Measurements from ENCODE around the gene ARL13B. TPM values are rescaled to one million over a fixed set of nuclear protein-coding genes. Genes with fewer than 3 reads are reported as not detected.

ARL13B gene
- total and polyA plus RNA-seq, 2 of the 8 experiments (the other 6 are each of a cell fraction or from before 2014, with no cell fraction given): 1.5 to 12.7 TPM

DNA sequence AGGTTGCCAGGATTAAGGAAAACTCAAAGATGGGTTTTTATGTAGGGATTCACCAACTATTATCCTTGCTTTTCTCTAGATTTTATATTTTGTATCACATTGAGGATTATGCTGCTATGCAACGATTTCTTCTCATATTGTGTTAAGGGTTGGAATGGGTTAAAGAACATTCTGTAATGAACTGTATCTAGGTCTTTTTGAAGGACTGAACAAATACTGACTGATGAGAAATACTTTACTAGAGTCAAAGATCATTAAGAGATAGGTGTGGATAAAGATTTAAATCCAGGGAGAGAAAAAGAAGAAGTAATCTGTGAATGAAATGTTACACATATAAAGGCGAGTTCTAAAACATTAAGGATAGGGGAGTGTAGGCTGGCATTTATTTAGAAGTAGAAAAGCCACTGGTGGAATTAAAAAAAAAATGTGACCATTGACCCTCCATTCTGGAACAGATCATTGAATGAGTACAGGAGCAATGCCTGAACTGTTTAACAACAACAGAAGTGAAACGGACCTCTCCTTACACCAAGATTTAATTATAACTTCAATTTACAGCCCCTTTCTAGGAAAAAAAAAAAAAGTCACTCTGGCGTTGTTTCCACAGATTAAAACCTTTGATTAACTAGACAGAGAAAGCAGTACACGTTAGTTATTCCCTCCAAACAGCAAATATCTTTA lies 45.4 kb upstream of the ARL13B start:
- Histone ChIP-seq H4K5ac (ENCODE audit: insufficient read length, low read depth, low read length) (no peak overlapping the region), H2BK15ac (ENCODE audit: low read length) (no peak overlapping the region), H2BK20ac (ENCODE audit: low read length) (no peak overlapping the region), H3K9ac (replicated peaks in 1 of 4; ENCODE audit: extremely low read depth in 1 of 4, low read depth in 3 of 4, low read length in 3 of 4) (no peak overlapping the region), H4K20me1 (replicated peaks in 1 of 2; ENCODE audit: control insufficient read depth in 1 of 2, insufficient read depth in 2 of 2, low read length in 2 of 2) (no peaks in the 10 kb centered on the region), H2BK5ac (ENCODE audit: low read depth, low read length) (no peak overlapping the region), H2BK120ac (replicated peaks; ENCODE audit: low read depth, low read length) (no peak overlapping the region), H3K9me3 (ENCODE audit: insufficient read depth in 2 of 2, low read depth in 1 of 2, low read length in 1 of 2) (peaks cover 20 to 42% of the 10 kb centered on the region in 2 experiments; a peak in 3 of 4 replicates), H3K79me2 (ENCODE audit: control insufficient read depth in 1 of 2, insufficient read depth in 2 of 2, low read length in 2 of 2) (no peaks in the 10 kb centered on the region), H3K14ac (ENCODE audit: insufficient read length) (no peak overlapping the region), H3K4me2 (ENCODE audit: insufficient read depth in 1 of 2, low read depth in 2 of 2, low read length in 2 of 2) (no peak overlapping the region), H3K79me1 (ENCODE audit: low read depth, low read length) (no peaks in the 10 kb centered on the region), H3K4ac (replicated peaks; ENCODE audit: insufficient read length, low read depth, low read length) (no peak overlapping the region), H3K56ac (replicated peaks; ENCODE audit: insufficient read length, low read depth, low read length) (no peak overlapping the region), H3K4me3 (ENCODE audit: extremely low read depth in 1 of 4, insufficient read depth in 2 of 4, low read depth in 3 of 4, low read length in 4 of 4) (no peak overlapping the region), H2AK5ac (ENCODE audit: low read depth, low read length) (no peak overlapping the region), H2BK12ac (ENCODE audit: low read depth, low read length) (no peak overlapping the region), H4K91ac (replicated peaks; ENCODE audit: insufficient read length, low read length) (no peak overlapping the region), H3K4me1 (replicated peaks in 1 of 4; ENCODE audit: control insufficient read depth in 3 of 4, insufficient read depth in 4 of 4, low read length in 3 of 4) (no peaks in the 10 kb centered on the region), H3K18ac (ENCODE audit: extremely low read depth, low read length) (no peak overlapping the region), H2AFZ (ENCODE audit: low read length) (no peak overlapping the region), H4K8ac (ENCODE audit: extremely low read depth, insufficient read depth, low read length) (no peak overlapping the region), H3K23me2 (ENCODE audit: low read depth, low read length) (no peaks in the 10 kb centered on the region), H3K27ac (ENCODE audit: low read depth, low read length) (no peak overlapping the region), H3K27me3 (replicated peaks in 1 of 4; ENCODE audit: control insufficient read depth in 3 of 4, extremely low read depth in 1 of 4, insufficient read depth in 3 of 4, low read length in 3 of 4) (no peaks in the 10 kb centered on the region), H3K36me3 (ENCODE audit: control insufficient read depth in 2 of 4, insufficient read depth in 4 of 4, low read length in 3 of 4) (no peaks in the 10 kb centered on the region), H3K23ac (ENCODE audit: insufficient read length) (no peak overlapping the region)
- CTCF ChIA-PET (ENCODE audit: partially characterized antibody): interaction anchor here (0.6 kb wide), 1 partner anchor 27 kb away, joined by 3 read pairs; no protein-coding TSS in a partner anchor
- POLR2A ChIA-PET (ENCODE audit: partially characterized antibody): no interaction called here
- no peak for FAIRE-seq
- WGBS, 2 experiments (ENCODE audit: extremely low coverage in 1 of 2, insufficient coverage in 1 of 2, insufficient read length in 1 of 2, insufficient replicate concordance in 2 of 2, low coverage in 1 of 2, low lambda C conversion rate in 2 of 2, missing lambda C conversion rate in 1 of 2): 78% methylated on average over 5 of the region's 5 CpGs; no CpG with 5 or more reads in 1 of the 2 experiments
- no peak for DNase-seq (ENCODE audit: low read depth in 1 of 2, low spot score in 2 of 2)
- TF ChIP-seq, protein P1, sequence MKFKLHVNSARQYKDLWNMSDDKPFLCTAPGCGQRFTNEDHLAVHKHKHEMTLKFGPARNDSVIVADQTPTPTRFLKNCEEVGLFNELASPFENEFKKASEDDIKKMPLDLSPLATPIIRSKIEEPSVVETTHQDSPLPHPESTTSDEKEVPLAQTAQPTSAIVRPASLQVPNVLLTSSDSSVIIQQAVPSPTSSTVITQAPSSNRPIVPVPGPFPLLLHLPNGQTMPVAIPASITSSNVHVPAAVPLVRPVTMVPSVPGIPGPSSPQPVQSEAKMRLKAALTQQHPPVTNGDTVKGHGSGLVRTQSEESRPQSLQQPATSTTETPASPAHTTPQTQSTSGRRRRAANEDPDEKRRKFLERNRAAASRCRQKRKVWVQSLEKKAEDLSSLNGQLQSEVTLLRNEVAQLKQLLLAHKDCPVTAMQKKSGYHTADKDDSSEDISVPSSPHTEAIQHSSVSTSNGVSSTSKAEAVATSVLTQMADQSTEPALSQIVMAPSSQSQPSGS (IDR thresholded peaks at IDR 0.05; ENCODE audit: low read length): no peak
- TF ChIP-seq, protein P2, sequence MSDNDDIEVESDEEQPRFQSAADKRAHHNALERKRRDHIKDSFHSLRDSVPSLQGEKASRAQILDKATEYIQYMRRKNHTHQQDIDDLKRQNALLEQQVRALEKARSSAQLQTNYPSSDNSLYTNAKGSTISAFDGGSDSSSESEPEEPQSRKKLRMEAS (IDR thresholded peaks at IDR 0.05): no peak
- TF ChIP-seq CBX5 (IDR thresholded peaks at IDR 0.05; ENCODE audit: low read depth, low read length) (no peak), SUZ12 (IDR thresholded peaks at IDR 0.05; ENCODE audit: low read length) (no peak), RNF2 (IDR thresholded peaks at IDR 0.05; ENCODE audit: borderline replicate concordance, low read depth, low read length, missing control alignments, poor library complexity, severe bottlenecking) (no peak), FOSL1 (IDR thresholded peaks at IDR 0.05; ENCODE audit: insufficient read depth, low read depth, low read length) (no peak), TEAD4 (IDR thresholded peaks at IDR 0.05; ENCODE audit: low read depth, low read length) (no peak), PHF8 (conservative IDR thresholded peaks at IDR 0.05; ENCODE audit: low read depth, low read length) (no peak), RXRA (IDR thresholded peaks at IDR 0.05; ENCODE audit: insufficient read depth, low read depth, low read length) (no peak), KDM4A (IDR thresholded peaks at IDR 0.05; ENCODE audit: low read depth, low read length, severe bottlenecking) (no peak)
